Measurements from ENCODE around the gene TMEM151B.

DNA sequence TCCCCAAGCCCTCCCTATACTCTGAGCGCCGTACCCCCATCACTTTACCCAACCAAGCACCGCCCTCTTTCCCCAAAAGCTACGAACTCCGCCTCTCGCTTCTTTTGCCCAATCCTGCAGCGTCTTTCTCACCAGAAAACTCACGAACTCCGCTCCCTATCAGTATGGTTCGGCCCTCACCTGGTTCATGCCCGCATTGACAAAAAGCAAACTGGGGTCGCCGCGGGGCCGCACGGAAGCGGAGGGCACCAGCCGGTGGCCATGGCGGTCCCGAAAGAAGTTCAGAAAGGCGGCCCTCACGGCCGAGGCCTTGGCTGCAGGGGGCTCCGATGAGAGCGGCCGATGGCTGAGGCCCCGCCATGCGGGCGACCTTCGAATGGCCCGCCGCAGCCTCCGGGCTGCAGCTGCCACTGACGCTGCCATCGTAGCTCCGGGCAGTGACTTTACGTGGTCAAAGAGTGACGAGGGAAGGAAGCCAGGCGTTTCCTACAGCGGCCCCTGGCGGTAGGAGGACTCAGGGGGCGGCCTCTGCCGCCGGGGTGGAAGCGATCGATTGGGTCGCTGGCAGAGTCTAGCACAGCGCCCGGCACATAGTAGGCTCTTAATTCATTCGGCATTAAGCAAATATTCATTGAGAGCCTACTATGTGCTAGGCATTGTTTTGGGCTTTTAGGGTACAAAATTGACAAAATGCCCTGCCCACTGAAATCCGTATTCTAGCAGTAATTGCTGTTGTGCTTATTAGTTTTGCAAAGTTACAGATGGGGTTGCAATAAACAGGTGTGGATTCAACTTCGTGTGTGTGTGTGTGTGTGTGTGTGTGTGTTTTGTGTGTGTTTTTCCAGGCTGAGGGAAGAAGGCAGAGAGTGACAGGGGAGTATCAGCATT lies 42.9 kb downstream of the TMEM151B start, which contains the start of gene AARS2:
- TF ChIP-seq POLR2A (IDR thresholded peaks at IDR 0.05; ENCODE audit: low read depth, low read length) (peak; percentile 89), MAFK (IDR thresholded peaks at IDR 0.05; ENCODE audit: low read depth, low read length) (no peak), RFX5 (IDR thresholded peaks at IDR 0.05; ENCODE audit: low read depth, low read length) (no peak)
- TF ChIP-seq, protein P1, sequence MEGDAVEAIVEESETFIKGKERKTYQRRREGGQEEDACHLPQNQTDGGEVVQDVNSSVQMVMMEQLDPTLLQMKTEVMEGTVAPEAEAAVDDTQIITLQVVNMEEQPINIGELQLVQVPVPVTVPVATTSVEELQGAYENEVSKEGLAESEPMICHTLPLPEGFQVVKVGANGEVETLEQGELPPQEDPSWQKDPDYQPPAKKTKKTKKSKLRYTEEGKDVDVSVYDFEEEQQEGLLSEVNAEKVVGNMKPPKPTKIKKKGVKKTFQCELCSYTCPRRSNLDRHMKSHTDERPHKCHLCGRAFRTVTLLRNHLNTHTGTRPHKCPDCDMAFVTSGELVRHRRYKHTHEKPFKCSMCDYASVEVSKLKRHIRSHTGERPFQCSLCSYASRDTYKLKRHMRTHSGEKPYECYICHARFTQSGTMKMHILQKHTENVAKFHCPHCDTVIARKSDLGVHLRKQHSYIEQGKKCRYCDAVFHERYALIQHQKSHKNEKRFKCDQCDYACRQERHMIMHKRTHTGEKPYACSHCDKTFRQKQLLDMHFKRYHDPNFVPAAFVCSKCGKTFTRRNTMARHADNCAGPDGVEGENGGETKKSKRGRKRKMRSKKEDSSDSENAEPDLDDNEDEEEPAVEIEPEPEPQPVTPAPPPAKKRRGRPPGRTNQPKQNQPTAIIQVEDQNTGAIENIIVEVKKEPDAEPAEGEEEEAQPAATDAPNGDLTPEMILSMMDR (conservative IDR thresholded peaks at IDR 0.05; ENCODE audit: low read depth, low read length): peak; percentile 97
